Activated CD8-positive, alpha-beta memory T cell treated with anti-CD3 and anti-CD28 coated beads, Interleukin-2, amount 50 U/mL, for 1 hour (primary cell): ENCODE measurements around the gene RERE.

ENCODE experiments used
- DNase-seq: peaks from one replicate; pipeline ENCODE4 v3.0.0-alpha.2; 2020; ENCODE audit errors: extremely low read depth

RERE gene

GRCh38 chr1:8689431-8690252, 127.8 kb downstream of the RERE start:
- DNase-seq: no peak

GRCh38 chr1:8687538-8687937, 129.9 kb downstream of the RERE start:
- DNase-seq: no peak

- no peak for DNase-seq
Observed at GRCh38 chr1:8687039-8687438, 130.4 kb downstream of the RERE start.

- DNase-seq: no peak
Observed at GRCh38 chr1:8685463-8685862, 132.0 kb downstream of the RERE start.

GRCh38 chr1:8684590-8684989, 132.8 kb downstream of the RERE start:
- DNase-seq: no peak

- DNase-seq: no peak
Observed at GRCh38 chr1:8682573-8682972, 134.9 kb downstream of the RERE start.

GRCh38 chr1:8681911-8682310, 135.5 kb downstream of the RERE start:
- DNase-seq: no peak

GRCh38 chr1:8680664-8681650, 136.5 kb downstream of the RERE start:
- no peak for DNase-seq

GRCh38 chr1:8679929-8680663, 137.3 kb downstream of the RERE start:
- no peak for DNase-seq

- DNase-seq: no peak
Observed at GRCh38 chr1:8679395-8679800, 138.0 kb downstream of the RERE start.

- DNase-seq: no peak
Observed at GRCh38 chr1:8678673-8679394, 138.6 kb downstream of the RERE start.

- DNase-seq: no peak
Observed at GRCh38 chr1:8677782-8678181, 139.7 kb downstream of the RERE start.

- DNase-seq: no peak
Observed at GRCh38 chr1:8676813-8677212, 140.6 kb downstream of the RERE start.

- DNase-seq: no peak
Observed at GRCh38 chr1:8676072-8676471, 141.4 kb downstream of the RERE start.

GRCh38 chr1:8674912-8675311, 142.5 kb downstream of the RERE start:
- no peak for DNase-seq

GRCh38 chr1:8674481-8674880, 143.0 kb downstream of the RERE start:
- no peak for DNase-seq

GRCh38 chr1:8671306-8671917, 146.0 kb downstream of the RERE start:
- no peak for DNase-seq

GRCh38 chr1:8670371-8670818, 147.0 kb downstream of the RERE start:
- no peak for DNase-seq

GRCh38 chr1:8669606-8670335, 147.7 kb downstream of the RERE start:
- DNase-seq: no peak
